Measurements from ENCODE around the gene ABLIM3.

The ABLIM3 gene

GRCh38 chr5:149219584-149219983 is 78.3 kb downstream of the ABLIM3 start:
- TF ChIP-seq CTCF (IDR thresholded peaks at IDR 0.05; ENCODE audit: low read depth, low read length): no peak

GRCh38 chr5:149220750-149221149 is 79.5 kb downstream of the ABLIM3 start:
- DNase-seq (ENCODE audit: extremely low read depth, low read depth): no peak

More at GRCh38 chr5:149219584-149219983, 78.3 kb downstream of the ABLIM3 start:
- DNase-seq (ENCODE audit: extremely low read depth, low read depth): no peak

GRCh38 chr5:149221326-149221725 is 80.0 kb downstream of the ABLIM3 start:
- TF ChIP-seq CTCF (IDR thresholded peaks at IDR 0.05; ENCODE audit: low read depth, low read length): no peak
- peak; percentile 58 for DNase-seq (ENCODE audit: extremely low read depth, low read depth)

More at GRCh38 chr5:149220750-149221149, 79.5 kb downstream of the ABLIM3 start:
- TF ChIP-seq CTCF (IDR thresholded peaks at IDR 0.05; ENCODE audit: low read depth, low read length): no peak

- no peak for TF ChIP-seq CTCF (IDR thresholded peaks at IDR 0.05; ENCODE audit: low read depth, low read length)
Observed at GRCh38 chr5:149221731-149222342, 80.5 kb downstream of the ABLIM3 start.

GRCh38 chr5:149223081-149223848 is 82.0 kb downstream of the ABLIM3 start:
- no peak for TF ChIP-seq CTCF (IDR thresholded peaks at IDR 0.05; ENCODE audit: low read depth, low read length)
- DNase-seq (ENCODE audit: extremely low read depth, low read depth): no peak

More at GRCh38 chr5:149221731-149222342, 80.5 kb downstream of the ABLIM3 start:
- no peak for DNase-seq (ENCODE audit: extremely low read depth, low read depth)

- TF ChIP-seq CTCF (IDR thresholded peaks at IDR 0.05; ENCODE audit: low read depth, low read length): no peak
- no peak for DNase-seq (ENCODE audit: extremely low read depth, low read depth)
Observed at GRCh38 chr5:149224282-149224681, 83.0 kb downstream of the ABLIM3 start.

GRCh38 chr5:149227168-149227826 is 86.0 kb downstream of the ABLIM3 start:
- TF ChIP-seq CTCF (IDR thresholded peaks at IDR 0.05; ENCODE audit: low read depth, low read length): no peak

More at GRCh38 chr5:149227168-149227826, 86.0 kb downstream of the ABLIM3 start:
- DNase-seq (ENCODE audit: extremely low read depth, low read depth): no peak
